IMR-90 (cell line): Measurements from ENCODE around the gene DGKB. TPM values are rescaled to one million over a fixed set of nuclear protein-coding genes. Genes with fewer than 3 reads are reported as not detected.

Experiments
- ATAC-seq: fragments of 200-7000 bp; cut with Tn5 transposase; 2 replicates; pipeline ENCODE4 v1.9.1; 2020; ENCODE audit warnings: low read depth, mild to moderate bottlenecking, moderate library complexity
- BruUV-seq: library from RNA; stranded (reverse); fragments of 400-500 nt; replicated peaks from 2 replicates; lab custom pipeline; 2021; lab: Mats Ljungman, UMichigan
- CTCF ChIA-PET: fragments of 300-600 bp; formaldehyde crosslinking; extraction: SDS; loops from one replicate; lab custom pipeline; 2021; ENCODE audit warnings: antibody characterized with exemption; lab: Yijun Ruan, JAX
- POLR2A ChIA-PET: fragments of 300-600 bp; sonication (Branson Sonifier 250); formaldehyde crosslinking; loops from one replicate; lab custom pipeline; 2022; ENCODE audit warnings: antibody characterized with exemption; ENCODE audit not compliant: unreplicated experiment; lab: Charles Lee
- DNase-seq: peaks from one replicate; pipeline ENCODE4 v3.0.0; 2013
- H2AFZ ChIP-seq: replicated peaks from 2 replicates; pipeline ENCODE3; 2013; ENCODE audit warnings: low read length, mild to moderate bottlenecking; ENCODE audit not compliant: poor library complexity
- H2AK5ac ChIP-seq: 2 replicates; pipeline ENCODE4 v1.6.1; 2013; ENCODE audit warnings: low read depth, low read length, inconsistent platforms
- H2AK9ac ChIP-seq: replicated peaks from 2 replicates; pipeline ENCODE3; 2013; ENCODE audit warnings: mild to moderate bottlenecking, low read depth, low read length, moderate library complexity; ENCODE audit not compliant: poor library complexity
- H2BK120ac ChIP-seq: 2 replicates; pipeline ENCODE4 v1.6.1; 2013; ENCODE audit warnings: low read depth, low read length, inconsistent platforms
- H2BK15ac ChIP-seq: 3 replicates; pipeline ENCODE4 v1.6.1; 2013; ENCODE audit warnings: low read depth, low read length, inconsistent platforms
- H2BK20ac ChIP-seq: 2 replicates; pipeline ENCODE4 v1.6.1; 2013; ENCODE audit warnings: low read depth, mild to moderate bottlenecking, inconsistent platforms, low read length, moderate library complexity
- H2BK5ac ChIP-seq: 2 replicates; pipeline ENCODE4 v1.6.1; 2013; ENCODE audit warnings: mild to moderate bottlenecking, low read depth, low read length, inconsistent platforms; ENCODE audit not compliant: poor library complexity, severe bottlenecking
- H3K14ac ChIP-seq: replicated peaks from 2 replicates; pipeline ENCODE4 v1.6.1; 2013; ENCODE audit warnings: low read depth, low read length, inconsistent platforms
- H3K18ac ChIP-seq: 2 replicates; pipeline ENCODE4 v1.6.1; 2013; ENCODE audit warnings: low read depth, low read length, control low read depth
- H3K23ac ChIP-seq: 2 replicates; pipeline ENCODE4 v1.6.1; 2013; ENCODE audit warnings: low read depth, low read length, inconsistent platforms
- H3K27ac ChIP-seq: 2 replicates; pipeline ENCODE4 v1.5.1; 2013; ENCODE audit warnings: mild to moderate bottlenecking, control low read depth, low read length; ENCODE audit not compliant: insufficient read depth
- H3K27me3 ChIP-seq: 2 replicates; pipeline ENCODE4 v1.6.1; 2013; ENCODE audit warnings: low read length; ENCODE audit not compliant: control insufficient read depth, insufficient read depth
- H3K36me3 ChIP-seq: 2 replicates; pipeline ENCODE4 v1.6.1; 2013; ENCODE audit warnings: low read length, mixed read lengths; ENCODE audit not compliant: control insufficient read depth, insufficient read depth
- H3K4ac ChIP-seq: 2 replicates; pipeline ENCODE4 v1.6.1; 2013; ENCODE audit warnings: low read depth, low read length, inconsistent platforms
- H3K4me1 ChIP-seq: 2 replicates; pipeline ENCODE4 v1.6.1; 2013; ENCODE audit warnings: low read length, mixed read lengths; ENCODE audit not compliant: control insufficient read depth, insufficient read depth
- H3K4me2 ChIP-seq: 2 replicates; pipeline ENCODE4 v1.6.1; 2013; ENCODE audit warnings: low read depth, mild to moderate bottlenecking, control low read depth, low read length, moderate library complexity
- H3K4me3 ChIP-seq: 2 replicates; pipeline ENCODE4 v1.5.1; 2013; ENCODE audit warnings: low read depth, mild to moderate bottlenecking, control low read depth, low read length, moderate library complexity; ENCODE audit not compliant: insufficient read depth
- H3K56ac ChIP-seq: 2 replicates; pipeline ENCODE4 v1.6.1; 2013; ENCODE audit warnings: low read length, inconsistent platforms; ENCODE audit not compliant: insufficient read depth; ENCODE audit errors: extremely low read depth
- H3K79me1 ChIP-seq, 2 experiments: 2 replicates each; pipeline ENCODE4 v1.6.1; 2013; ENCODE audit warnings: low read length in 2 of 2, inconsistent platforms in 1 of 2, low read depth in 1 of 2
- H3K9ac ChIP-seq: 2 replicates; pipeline ENCODE4 v1.6.1; 2013; ENCODE audit warnings: low read depth, low read length, control low read depth
- H3K9me1 ChIP-seq: 2 replicates; pipeline ENCODE4 v1.6.1; 2013; ENCODE audit warnings: low read length, inconsistent platforms; ENCODE audit not compliant: insufficient read depth
- H3K9me3 ChIP-seq: 2 replicates; pipeline ENCODE4 v1.6.1; 2013; ENCODE audit warnings: low read length; ENCODE audit not compliant: control insufficient read depth, insufficient read depth
- H4K20me1 ChIP-seq: 2 replicates; pipeline ENCODE4 v1.6.1; 2013; ENCODE audit warnings: low read length, inconsistent platforms; ENCODE audit not compliant: insufficient read depth
- H4K5ac ChIP-seq: 2 replicates; pipeline ENCODE4 v1.6.1; 2013; ENCODE audit warnings: mild to moderate bottlenecking, low read depth, low read length, control low read depth
- H4K8ac ChIP-seq, 2 experiments: 2 replicates each; pipeline ENCODE4 v1.6.1; 2013; ENCODE audit warnings: low read depth in 2 of 2, low read length in 2 of 2, control low read depth in 1 of 2, inconsistent platforms in 1 of 2
- H4K91ac ChIP-seq: 2 replicates; pipeline ENCODE4 v1.6.1; 2013; ENCODE audit warnings: low read depth, low read length, inconsistent platforms; ENCODE audit not compliant: insufficient read depth
- CEBPB ChIP-seq: IDR thresholded peaks from 2 replicates; pipeline ENCODE4 v1.6.1; 2012; ENCODE audit warnings: low read depth, low read length, improper control_type of control experiment
- CHD1 ChIP-seq: IDR thresholded peaks from 2 replicates; pipeline ENCODE4 v1.6.1; 2012; ENCODE audit warnings: low read depth, low read length, improper control_type of control experiment
- CTCF ChIP-seq: conservative IDR thresholded peaks from 2 replicates; pipeline ENCODE4 v1.5.1; 2012; ENCODE audit warnings: mild to moderate bottlenecking, low read depth, low read length, improper control_type of control experiment
- ELK1 ChIP-seq: fragments of 150-350 bp; IDR thresholded peaks from 2 replicates; pipeline ENCODE4 v1.6.1; 2016; ENCODE audit warnings: low read depth, mild to moderate bottlenecking, low read length, moderate library complexity, borderline replicate concordance
- FOS ChIP-seq: fragments of 150-350 bp; IDR thresholded peaks from 2 replicates; pipeline ENCODE4 v1.6.1; 2016; ENCODE audit warnings: low read depth, low read length
- MAFK ChIP-seq: IDR thresholded peaks from 2 replicates; pipeline ENCODE4 v1.6.1; 2012; ENCODE audit warnings: low read depth, low read length, improper control_type of control experiment
- MAZ ChIP-seq: IDR thresholded peaks from 2 replicates; pipeline ENCODE4 v1.6.1; 2012; ENCODE audit warnings: low read depth, mild to moderate bottlenecking, low read length, improper control_type of control experiment, moderate library complexity, borderline replicate concordance
- MXI1 ChIP-seq: IDR thresholded peaks from 2 replicates; pipeline ENCODE4 v1.6.1; 2012; ENCODE audit warnings: low read depth, mild to moderate bottlenecking, low read length, moderate library complexity, borderline replicate concordance
- POLR2A ChIP-seq: IDR thresholded peaks from 2 replicates; pipeline ENCODE4 v1.6.1; 2012; ENCODE audit warnings: mild to moderate bottlenecking, low read depth, low read length
- RAD21 ChIP-seq: IDR thresholded peaks from 2 replicates; pipeline ENCODE4 v1.6.1; 2012; ENCODE audit warnings: low read length, improper control_type of control experiment
- RCOR1 ChIP-seq: IDR thresholded peaks from 2 replicates; pipeline ENCODE4 v1.6.1; 2012; ENCODE audit warnings: mild to moderate bottlenecking, low read length, improper control_type of control experiment; ENCODE audit not compliant: insufficient replicate concordance
- RFX5 ChIP-seq: IDR thresholded peaks from 2 replicates; pipeline ENCODE4 v1.8.0; 2012; ENCODE audit warnings: low read depth, mild to moderate bottlenecking, low read length, moderate library complexity
- SMC3 ChIP-seq: fragments of 150-350 bp; IDR thresholded peaks from 2 replicates; pipeline ENCODE4 v1.6.1; 2016; ENCODE audit warnings: low read depth, mild to moderate bottlenecking, antibody characterized with exemption, low read length, moderate library complexity
- USF2 ChIP-seq: fragments of 150-350 bp; IDR thresholded peaks from 2 replicates; pipeline ENCODE4 v1.6.1; 2017; ENCODE audit warnings: mild to moderate bottlenecking, antibody characterized with exemption, low read length, low read depth
- dilution Hi-C: fragments of 300-500 bp; cut with HindIII; formaldehyde crosslinking; loops from one replicate; pipeline ENCODE4 v1.14.3; 2018; ENCODE audit warnings: low sequenced_read_pairs; ENCODE audit not compliant: unreplicated experiment
- in situ Hi-C: fragments of 300-500 bp; cut with MboI; formaldehyde crosslinking; loops from 3 replicates; pipeline ENCODE4 v1.14.3; 2019; ENCODE audit warnings: low sequenced_read_pairs, inconsistent platforms, mixed read lengths
- intact Hi-C: fragments of 100-400 bp; cut with micrococcal nuclease; formaldehyde crosslinking; loops from 2 replicates; pipeline ENCODE4 v1.10.0; 2022
- polyA plus RNA-seq, 3 experiments: library from polyadenylated mRNA; depleted of rRNA; stranded (reverse); fragments of >200 nt; gene quantifications; 2 replicates each; pipeline ENCODE4 v1.2.3, GENCODE V29; 2012; ENCODE audit warnings: low replicate concordance in 1 of 3
- total RNA-seq: library from RNA; depleted of rRNA; stranded (reverse); fragments of >200 nt; gene quantifications from 2 replicates; pipeline ENCODE4 v1.2.3, GENCODE V29; 2012

Gene DGKB
- total and polyA plus RNA-seq, 2 of the 4 experiments (the other 2 are of a cell fraction): not detected

- no peak overlapping the region for H2BK5ac ChIP-seq
- H3K18ac ChIP-seq: no peak overlapping the region
- no peak overlapping the region for H2AK9ac ChIP-seq
- no peak for TF ChIP-seq ELK1
- no peak for TF ChIP-seq CTCF
- TF ChIP-seq SMC3: no peak
- TF ChIP-seq RFX5: no peak
- no peak for TF ChIP-seq FOS
- no peak for TF ChIP-seq RCOR1
- TF ChIP-seq CHD1: no peak
- TF ChIP-seq MAFK: no peak
- no peak for TF ChIP-seq CEBPB
- no peak for TF ChIP-seq POLR2A
- no peak for TF ChIP-seq MAZ
- no peak for TF ChIP-seq MXI1
- TF ChIP-seq RAD21: no peak
- no peak for TF ChIP-seq USF2
- H3K79me1 ChIP-seq: no peaks in the 10 kb centered on the region
- no peak overlapping the region for H3K23ac ChIP-seq
- no TSS peak for BruUV-seq
- H4K8ac ChIP-seq: no peak overlapping the region
- H3K4me1 ChIP-seq: no peaks in the 10 kb centered on the region
- no peaks in the 10 kb centered on the region for H3K36me3 ChIP-seq
- in situ Hi-C loops (loop anchor here (5.0 kb wide), 1 partner anchor 295 kb away; no protein-coding TSS in a partner anchor), dilution Hi-C loops (no loop called here), intact Hi-C loops (loop anchor here (1.0 to 10.0 kb wide), 6 partner anchors 205 to 1358 kb away; no protein-coding TSS in a partner anchor)
- H3K9ac ChIP-seq: no peak overlapping the region
- H2BK120ac ChIP-seq: no peak overlapping the region
- H3K9me3 ChIP-seq: no peaks in the 10 kb centered on the region
- no peaks in the 10 kb centered on the region for H4K20me1 ChIP-seq
- no peak overlapping the region for H3K4me2 ChIP-seq
- H3K9me1 ChIP-seq: no peaks in the 10 kb centered on the region
- H4K5ac ChIP-seq: no peak overlapping the region
- no peaks in the 10 kb centered on the region for H3K27me3 ChIP-seq
- H2BK20ac ChIP-seq: no peak overlapping the region
- H3K56ac ChIP-seq: no peak overlapping the region
- no peak for ATAC-seq
- ChIA-PET CTCF (interaction anchor here (1.4 kb wide), 1 partner anchor 299 kb away, joined by 6 read pairs; no protein-coding TSS in a partner anchor), POLR2A (no interaction called here)
- H3K4me3 ChIP-seq: no peak overlapping the region
- no peak overlapping the region for H4K91ac ChIP-seq
- no peak overlapping the region for H3K27ac ChIP-seq
- no peak overlapping the region for H2AK5ac ChIP-seq
- no peak overlapping the region for H2BK15ac ChIP-seq
- no peak for DNase-seq
- H3K4ac ChIP-seq: no peak overlapping the region
- H3K14ac ChIP-seq: no peak overlapping the region
- H2AFZ ChIP-seq: no peak overlapping the region
These were observed 185.4 kb downstream of the DGKB start for GRCh38 chr7:14717169-14717568.
